HEK293 (cell line): ENCODE measurements around the gene NME1.

Experiments used
- CTCF ChIA-PET: fragments of 350-600 bp; formaldehyde crosslinking; extraction: SDS; loops from one replicate; lab custom pipeline; 2021; ENCODE audit warnings: antibody characterized with exemption; lab: Yijun Ruan, JAX
- POLR2A ChIA-PET: fragments of 300-600 bp; formaldehyde crosslinking; extraction: SDS; loops from one replicate; lab custom pipeline; 2020; ENCODE audit warnings: antibody characterized with exemption, inconsistent platforms; lab: Yijun Ruan, JAX
- H3K27ac ChIP-seq: fragments of 200-500 bp; sonication (Bioruptor generic); 2 replicates; pipeline ENCODE4 v1.5.1; 2014; ENCODE audit warnings: low read depth, low read length, control low read depth, inconsistent platforms; ENCODE audit errors: extremely low read depth
- H3K36me3 ChIP-seq, 2 experiments: fragments of 200-500 bp in 1 of 2; sonication (Bioruptor generic) in 1 of 2; 1 replicate in 1 of 2; 2 replicates in 1 of 2; pipeline ENCODE4 v1.5.1; 2014 to 2017; ENCODE audit warnings: inconsistent platforms in 2 of 2, low read length in 2 of 2; ENCODE audit not compliant: control insufficient read depth in 2 of 2, insufficient read depth in 1 of 2
- H3K4me1 ChIP-seq: fragments of 200-500 bp; sonication (Bioruptor generic); 2 replicates; pipeline ENCODE4 v1.5.1; 2014; ENCODE audit warnings: mild to moderate bottlenecking, low read length, inconsistent platforms; ENCODE audit not compliant: control insufficient read depth, insufficient read depth
- H3K4me3 ChIP-seq: 2 replicates; pipeline ENCODE4 v1.5.1; 2011; ENCODE audit warnings: low read depth, mild to moderate bottlenecking, control low read depth, low read length, moderate library complexity
- H3K9me3 ChIP-seq: fragments of 200-500 bp; sonication (Bioruptor generic); 2 replicates; pipeline ENCODE4 v1.5.1; 2014; ENCODE audit warnings: low read depth, low read length, inconsistent platforms; ENCODE audit not compliant: control insufficient read depth, insufficient read depth
- GLI4 ChIP-seq: fragments of 450-650 bp; formaldehyde crosslinking; IDR thresholded peaks from 2 replicates; pipeline ENCODE4 v1.5.1; 2016; ENCODE audit warnings: missing biosample characterization, missing genetic modification characterization
- HOXD13 ChIP-seq: sonication (generic); formaldehyde crosslinking; IDR thresholded peaks from 2 replicates; pipeline ENCODE4 v1.8.0; 2022; ENCODE audit warnings: missing genetic modification reagents, borderline replicate concordance
- KLF8 ChIP-seq: fragments of 450-650 bp; formaldehyde crosslinking; IDR thresholded peaks from 2 replicates; pipeline ENCODE4 v1.5.1; 2016; ENCODE audit warnings: missing biosample characterization, missing genetic modification characterization
- PRDM4 ChIP-seq: fragments of 450-650 bp; formaldehyde crosslinking; IDR thresholded peaks from 2 replicates; pipeline ENCODE4 v1.5.1; 2017; ENCODE audit warnings: missing biosample characterization, missing genetic modification characterization
- SCRT1 ChIP-seq: fragments of 450-650 bp; formaldehyde crosslinking; IDR thresholded peaks from 2 replicates; pipeline ENCODE4 v1.5.1; 2016; ENCODE audit warnings: missing biosample characterization, missing genetic modification characterization, borderline replicate concordance
- SP2 ChIP-seq: fragments of 450-650 bp; formaldehyde crosslinking; IDR thresholded peaks from 2 replicates; pipeline ENCODE4 v1.5.1; 2016; ENCODE audit warnings: missing biosample characterization, missing genetic modification characterization
- YY1 ChIP-seq: fragments of 450-650 bp; formaldehyde crosslinking; IDR thresholded peaks from 2 replicates; pipeline ENCODE4 v1.5.1; 2018; ENCODE audit warnings: missing biosample characterization, missing genetic modification characterization
- YY2 ChIP-seq: fragments of 450-650 bp; formaldehyde crosslinking; IDR thresholded peaks from 2 replicates; pipeline ENCODE4 v1.5.1; 2016; ENCODE audit warnings: missing biosample characterization, missing genetic modification characterization
- ZNF121 ChIP-seq: fragments of 450-650 bp; formaldehyde crosslinking; IDR thresholded peaks from 2 replicates; pipeline ENCODE4 v1.5.1; 2016; ENCODE audit warnings: missing biosample characterization, missing genetic modification characterization
- ZNF146 ChIP-seq: fragments of 450-650 bp; formaldehyde crosslinking; IDR thresholded peaks from 2 replicates; pipeline ENCODE4 v1.5.1; 2016; ENCODE audit warnings: missing biosample characterization, missing genetic modification characterization
- ZNF221 ChIP-seq: fragments of 450-650 bp; formaldehyde crosslinking; IDR thresholded peaks from 2 replicates; pipeline ENCODE4 v1.5.1; 2017; ENCODE audit warnings: missing biosample characterization, missing genetic modification characterization, borderline replicate concordance
- ZNF391 ChIP-seq: fragments of 450-650 bp; formaldehyde crosslinking; IDR thresholded peaks from 2 replicates; pipeline ENCODE4 v1.5.1; 2016; ENCODE audit warnings: low read depth, missing biosample characterization, missing genetic modification characterization, borderline replicate concordance
- ZNF449 ChIP-seq: fragments of 450-650 bp; formaldehyde crosslinking; IDR thresholded peaks from 2 replicates; pipeline ENCODE4 v1.5.1; 2017; ENCODE audit warnings: missing biosample characterization, mild to moderate bottlenecking, missing genetic modification characterization, moderate library complexity
- ZNF513 ChIP-seq: fragments of 450-650 bp; IDR thresholded peaks from 2 replicates; pipeline ENCODE4 v1.5.1; 2018; ENCODE audit warnings: missing biosample characterization, missing genetic modification characterization
- ZNF518A ChIP-seq: fragments of 450-650 bp; formaldehyde crosslinking; conservative IDR thresholded peaks from 2 replicates; pipeline ENCODE4 v1.5.1; 2016; ENCODE audit warnings: low read depth, missing biosample characterization, missing genetic modification characterization
- ZNF529 ChIP-seq: fragments of 450-650 bp; formaldehyde crosslinking; IDR thresholded peaks from 2 replicates; pipeline ENCODE4 v1.5.1; 2017; ENCODE audit warnings: missing genetic modification characterization, missing biosample characterization; ENCODE audit not compliant: insufficient replicate concordance
- ZNF623 ChIP-seq: fragments of 450-650 bp; formaldehyde crosslinking; IDR thresholded peaks from 2 replicates; pipeline ENCODE4 v1.5.1; 2016; ENCODE audit warnings: missing biosample characterization, missing genetic modification characterization
- ZNF76 ChIP-seq: fragments of 450-650 bp; formaldehyde crosslinking; IDR thresholded peaks from 2 replicates; pipeline ENCODE4; 2016; ENCODE audit warnings: low read depth, missing biosample characterization, missing genetic modification characterization, borderline replicate concordance
- ZXDB ChIP-seq: fragments of 450-650 bp; formaldehyde crosslinking; IDR thresholded peaks from 2 replicates; pipeline ENCODE4 v1.5.1; 2016; ENCODE audit warnings: missing biosample characterization, missing genetic modification characterization
- TF ChIP-seq, protein P1 (sequence below): fragments of 450-650 bp; formaldehyde crosslinking; IDR thresholded peaks from 2 replicates; pipeline ENCODE4 v1.5.1; 2017; ENCODE audit warnings: missing biosample characterization, missing genetic modification characterization
- TF ChIP-seq, protein P2 (sequence below): fragments of 450-650 bp; formaldehyde crosslinking; IDR thresholded peaks from 2 replicates; pipeline ENCODE4 v1.5.1; 2016; ENCODE audit warnings: missing biosample characterization, missing genetic modification characterization

The NME1 gene

GRCh38 chr17:51119415-51120356 lies 33.7 kb upstream of the NME1 start:
- Histone ChIP-seq H3K4me3 (peak overlapping the region; percentile 96), H3K36me3 (no peaks in the 10 kb centered on the region; a peak in 1 of 3 replicates), H3K4me1 (peaks cover 14% of the 10 kb centered on the region), H3K9me3 (no peaks in the 10 kb centered on the region), H3K27ac (peak overlapping the region; percentile 91)
- CTCF ChIA-PET = interaction anchor here (0.7 to 1.8 kb wide), 5 partner anchors 13 to 163 kb away, joined by 3 to 9 read pairs (median 4); partner anchors contain the start of gene NME1
- POLR2A ChIA-PET = interaction anchor here (0.6 to 2.7 kb wide), 13 partner anchors 10 to 253 kb away, joined by 3 to 23 read pairs (median 5); partner anchors contain the start of genes NME1, NME2 and TOB1
- no peak for TF ChIP-seq SCRT1 (tag by site-specific recombination)
- TF ChIP-seq, protein P1, sequence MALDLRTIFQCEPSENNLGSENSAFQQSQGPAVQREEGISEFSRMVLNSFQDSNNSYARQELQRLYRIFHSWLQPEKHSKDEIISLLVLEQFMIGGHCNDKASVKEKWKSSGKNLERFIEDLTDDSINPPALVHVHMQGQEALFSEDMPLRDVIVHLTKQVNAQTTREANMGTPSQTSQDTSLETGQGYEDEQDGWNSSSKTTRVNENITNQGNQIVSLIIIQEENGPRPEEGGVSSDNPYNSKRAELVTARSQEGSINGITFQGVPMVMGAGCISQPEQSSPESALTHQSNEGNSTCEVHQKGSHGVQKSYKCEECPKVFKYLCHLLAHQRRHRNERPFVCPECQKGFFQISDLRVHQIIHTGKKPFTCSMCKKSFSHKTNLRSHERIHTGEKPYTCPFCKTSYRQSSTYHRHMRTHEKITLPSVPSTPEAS (tag by site-specific recombination) = no peak
- no peak for TF ChIP-seq GLI4
- no peak; the same call in none of the 2 replicates for TF ChIP-seq ZXDB (tag by site-specific recombination)
- TF ChIP-seq KLF8 (tag by site-specific recombination) = no peak; the same call in 1 of the 2 replicates
- no peak; the same call in 1 of the 2 replicates for TF ChIP-seq PRDM4 (tag by site-specific recombination)
- TF ChIP-seq ZNF221 (tag by site-specific recombination) = no peak
- peak; percentile 79; the same call in 1 of the 2 replicates for TF ChIP-seq ZNF76 (tag by site-specific recombination)
- no peak for TF ChIP-seq ZNF146 (tag by site-specific recombination)
- no peak for TF ChIP-seq YY1 (tag by site-specific recombination)
- no peak for TF ChIP-seq ZNF121
- no peak for TF ChIP-seq HOXD13 (CRISPR knock-in tag)
- peak; percentile 70 for TF ChIP-seq SP2 (tag by site-specific recombination)
- no peak for TF ChIP-seq ZNF623 (tag by site-specific recombination)
- TF ChIP-seq YY2 (tag by site-specific recombination) = no peak
- no peak for TF ChIP-seq ZNF391
- no peak for TF ChIP-seq ZNF513 (tag by site-specific recombination)
- TF ChIP-seq, protein P2, sequence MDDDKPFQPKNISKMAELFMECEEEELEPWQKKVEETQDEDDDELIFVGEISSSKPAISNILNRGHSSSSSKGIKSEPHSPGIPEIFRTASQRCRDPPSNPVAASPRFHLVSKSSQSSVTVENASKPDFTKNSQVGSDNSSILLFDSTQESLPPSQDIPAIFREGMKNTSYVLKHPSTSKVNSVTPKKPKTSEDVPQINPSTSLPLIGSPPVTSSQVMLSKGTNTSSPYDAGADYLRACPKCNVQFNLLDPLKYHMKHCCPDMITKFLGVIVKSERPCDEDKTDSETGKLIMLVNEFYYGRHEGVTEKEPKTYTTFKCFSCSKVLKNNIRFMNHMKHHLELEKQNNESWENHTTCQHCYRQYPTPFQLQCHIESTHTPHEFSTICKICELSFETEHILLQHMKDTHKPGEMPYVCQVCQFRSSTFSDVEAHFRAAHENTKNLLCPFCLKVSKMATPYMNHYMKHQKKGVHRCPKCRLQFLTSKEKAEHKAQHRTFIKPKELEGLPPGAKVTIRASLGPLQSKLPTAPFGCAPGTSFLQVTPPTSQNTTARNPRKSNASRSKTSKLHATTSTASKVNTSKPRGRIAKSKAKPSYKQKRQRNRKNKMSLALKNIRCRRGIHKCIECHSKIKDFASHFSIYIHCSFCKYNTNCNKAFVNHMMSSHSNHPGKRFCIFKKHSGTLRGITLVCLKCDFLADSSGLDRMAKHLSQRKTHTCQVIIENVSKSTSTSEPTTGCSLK (tag by site-specific recombination) = no peak
- TF ChIP-seq ZNF529 (tag by site-specific recombination) = no peak
- TF ChIP-seq ZNF449 (tag by site-specific recombination) = no peak
- no peak for TF ChIP-seq ZNF518A (tag by site-specific recombination)
